Smooth muscle cell (in vitro differentiated cells): ENCODE data around the gene TRANK1. TPM values are rescaled to one million over a fixed set of nuclear protein-coding genes. Genes with fewer than 3 reads are reported as not detected.

Experiments
- DNase-seq: peaks from one replicate; lab custom pipeline; 2025; ENCODE audit not compliant: unreplicated experiment; lab: John Stamatoyannopoulos, UW
- H2AFZ ChIP-seq: fragments of 200-600 bp; sonication (generic); 2 replicates; pipeline ENCODE4 v1.6.0; 2016; ENCODE audit warnings: antibody characterized with exemption, low read depth, mild to moderate bottlenecking
- H3F3A ChIP-seq: fragments of 200-600 bp; sonication (generic); 2 replicates; pipeline ENCODE4 v1.6.0; 2017; ENCODE audit warnings: antibody characterized with exemption, low read depth
- H3K27ac ChIP-seq: fragments of 200-600 bp; sonication (generic); 2 replicates; pipeline ENCODE4 v1.5.1; 2016; ENCODE audit warnings: low read depth, mild to moderate bottlenecking
- H3K27me3 ChIP-seq: fragments of 200-600 bp; sonication (generic); 2 replicates; pipeline ENCODE4 v1.6.1; 2016; ENCODE audit warnings: low read depth, mild to moderate bottlenecking
- H3K36me3 ChIP-seq: fragments of 200-600 bp; sonication (generic); 2 replicates; pipeline ENCODE4 v1.5.1; 2016; ENCODE audit warnings: low read depth
- H3K4me1 ChIP-seq: fragments of 200-600 bp; sonication (generic); 2 replicates; pipeline ENCODE4 v1.5.1; 2016; ENCODE audit warnings: low read depth
- H3K4me2 ChIP-seq: fragments of 200-600 bp; sonication (generic); 2 replicates; pipeline ENCODE4 v1.6.0; 2016; ENCODE audit warnings: mild to moderate bottlenecking
- H3K4me3 ChIP-seq: fragments of 200-600 bp; sonication (generic); 2 replicates; pipeline ENCODE4 v1.5.1; 2016; ENCODE audit warnings: mild to moderate bottlenecking
- H3K79me2 ChIP-seq: fragments of 200-600 bp; sonication (generic); 2 replicates; pipeline ENCODE4 v1.6.0; 2016; ENCODE audit warnings: low read depth, mild to moderate bottlenecking
- H3K9ac ChIP-seq: fragments of 200-600 bp; sonication (generic); 2 replicates; pipeline ENCODE4 v1.6.0; 2016; ENCODE audit warnings: low read depth
- H3K9me3 ChIP-seq: fragments of 200-600 bp; sonication (generic); replicated peaks from 2 replicates; pipeline ENCODE4 v1.5.1; 2016; ENCODE audit warnings: low read depth
- H4K20me1 ChIP-seq: fragments of 200-600 bp; sonication (generic); 2 replicates; pipeline ENCODE4 v1.6.0; 2016; ENCODE audit warnings: low read depth
- WGBS: methylation state at CpG from one replicate; pipeline ENCODE4 v1.1.7; 2016; ENCODE audit warnings: low lambda C conversion rate; 5-methylcytosine and 5-hydroxymethylcytosine counted together
- polyA plus RNA-seq: library from polyadenylated mRNA; unstranded; fragments of >200 nt; fragmentation: Nextera tagmentation; extraction: Ambion mirVana; gene quantifications from 2 replicates; pipeline ENCODE4 v1.2.1, GENCODE V29; 2016
- total RNA-seq: library from RNA; depleted of rRNA; stranded (reverse); fragments of >200 nt; gene quantifications from 2 replicates; pipeline ENCODE4 v1.2.3, GENCODE V29; 2014
- TF ChIP-seq, protein P1 (sequence below): fragments of 200-600 bp; sonication (generic); IDR thresholded peaks from 2 replicates; pipeline ENCODE4 v1.5.1; 2017; ENCODE audit warnings: borderline replicate concordance, mild to moderate bottlenecking, antibody characterized with exemption; ENCODE audit not compliant: insufficient read depth, poor library complexity, severe bottlenecking

TRANK1 gene
- total and polyA plus RNA-seq, 2 experiments from 2014 or later, result 2.4 to 5.2 TPM

DNA sequence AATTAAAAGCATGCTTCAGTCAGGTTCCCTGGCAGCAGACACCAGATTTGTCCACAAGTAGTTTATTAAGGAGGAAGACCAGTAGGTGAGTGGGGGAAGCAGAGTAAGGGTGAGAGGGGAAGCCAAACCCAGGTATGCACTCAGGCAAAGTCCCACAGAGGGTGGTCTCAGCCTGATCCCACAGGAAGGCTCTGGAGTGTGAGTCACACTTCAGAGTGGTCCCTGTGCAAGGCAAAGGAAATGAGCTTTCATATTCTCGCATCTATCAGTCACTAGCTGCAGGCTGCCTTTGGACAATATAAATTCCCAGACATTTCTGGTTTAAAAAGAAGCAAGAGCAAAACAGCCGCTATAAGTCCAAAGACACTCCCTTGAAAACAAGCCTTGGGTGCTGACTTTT, 78.5 kb downstream of the TRANK1 start:
- H3K9ac ChIP-seq, result no peak overlapping the region
- TF ChIP-seq, protein P1, sequence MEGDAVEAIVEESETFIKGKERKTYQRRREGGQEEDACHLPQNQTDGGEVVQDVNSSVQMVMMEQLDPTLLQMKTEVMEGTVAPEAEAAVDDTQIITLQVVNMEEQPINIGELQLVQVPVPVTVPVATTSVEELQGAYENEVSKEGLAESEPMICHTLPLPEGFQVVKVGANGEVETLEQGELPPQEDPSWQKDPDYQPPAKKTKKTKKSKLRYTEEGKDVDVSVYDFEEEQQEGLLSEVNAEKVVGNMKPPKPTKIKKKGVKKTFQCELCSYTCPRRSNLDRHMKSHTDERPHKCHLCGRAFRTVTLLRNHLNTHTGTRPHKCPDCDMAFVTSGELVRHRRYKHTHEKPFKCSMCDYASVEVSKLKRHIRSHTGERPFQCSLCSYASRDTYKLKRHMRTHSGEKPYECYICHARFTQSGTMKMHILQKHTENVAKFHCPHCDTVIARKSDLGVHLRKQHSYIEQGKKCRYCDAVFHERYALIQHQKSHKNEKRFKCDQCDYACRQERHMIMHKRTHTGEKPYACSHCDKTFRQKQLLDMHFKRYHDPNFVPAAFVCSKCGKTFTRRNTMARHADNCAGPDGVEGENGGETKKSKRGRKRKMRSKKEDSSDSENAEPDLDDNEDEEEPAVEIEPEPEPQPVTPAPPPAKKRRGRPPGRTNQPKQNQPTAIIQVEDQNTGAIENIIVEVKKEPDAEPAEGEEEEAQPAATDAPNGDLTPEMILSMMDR, result no peak
- 60% methylated on average over 2 of the region's 2 CpGs for WGBS

DNA sequence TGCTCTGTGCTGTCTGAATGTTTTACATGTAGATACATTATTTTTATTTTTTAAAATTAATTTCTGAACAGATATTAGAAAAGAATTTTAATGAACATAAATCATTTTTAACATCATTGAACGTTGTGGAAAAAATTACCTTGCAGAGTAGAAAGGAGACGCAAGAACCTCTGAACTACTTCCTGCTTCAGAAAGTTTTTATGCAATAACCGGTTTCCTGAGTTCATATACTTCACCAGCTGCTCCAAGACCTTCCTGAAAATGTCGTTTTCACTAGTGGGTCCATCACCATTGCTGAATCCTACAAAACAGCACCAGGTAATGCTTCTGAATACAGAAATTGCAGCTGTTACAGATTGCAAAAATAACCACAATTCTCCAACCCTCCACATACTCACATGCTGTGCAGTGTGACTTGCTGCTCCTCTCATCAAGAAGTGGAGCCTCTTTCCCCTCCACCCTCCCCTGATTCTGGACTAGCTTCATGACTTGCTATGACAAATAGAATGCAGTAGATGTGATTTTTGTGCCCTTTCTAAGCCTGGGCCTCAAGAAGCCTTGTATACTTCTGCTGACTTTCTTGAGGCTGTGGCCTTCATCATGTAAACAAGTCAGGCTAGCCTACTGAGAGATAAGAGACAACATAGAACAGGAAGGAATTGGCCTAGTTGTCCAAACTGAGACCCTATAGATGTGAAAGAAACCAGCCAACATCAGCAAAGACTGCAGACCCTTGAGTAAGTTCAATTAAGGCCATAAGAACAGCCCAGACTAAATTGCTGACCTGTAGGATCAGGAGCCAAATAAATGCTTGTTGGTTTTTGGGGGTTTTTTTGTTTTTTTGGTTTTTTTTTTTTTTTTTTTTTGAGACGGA, 80.4 kb downstream of the TRANK1 start:
- no peaks in the 10 kb centered on the region for H4K20me1 ChIP-seq
- no peaks in the 10 kb centered on the region for H3F3A ChIP-seq
- no peak overlapping the region for H3K27ac ChIP-seq
- peaks cover 10% of the 10 kb centered on the region for H3K4me1 ChIP-seq
- no peaks in the 10 kb centered on the region for H3K36me3 ChIP-seq
- DNase-seq, result no peak
- no peaks in the 10 kb centered on the region for H3K79me2 ChIP-seq
- H3K9ac ChIP-seq, result no peak overlapping the region
- H3K27me3 ChIP-seq, result no peaks in the 10 kb centered on the region
- H3K4me3 ChIP-seq, result no peak overlapping the region
- TF ChIP-seq, protein P1, result no peak
- H2AFZ ChIP-seq, result no peak overlapping the region
- H3K9me3 ChIP-seq, result no peaks in the 10 kb centered on the region
- 95% methylated on average over 5 of the region's 5 CpGs for WGBS
- H3K4me2 ChIP-seq, result no peak overlapping the region

More for the DNA sequence above, 78.5 kb downstream of the TRANK1 start:
- no peak overlapping the region for H3K4me3 ChIP-seq
- H3K9me3 ChIP-seq, result no peaks in the 10 kb centered on the region
- H4K20me1 ChIP-seq, result no peaks in the 10 kb centered on the region
- peaks cover 13% of the 10 kb centered on the region for H3K4me1 ChIP-seq
- H2AFZ ChIP-seq, result no peak overlapping the region
- H3K27me3 ChIP-seq, result no peaks in the 10 kb centered on the region
- no peaks in the 10 kb centered on the region for H3K36me3 ChIP-seq
- no peak overlapping the region for H3K4me2 ChIP-seq
- no peak for DNase-seq
- no peak overlapping the region for H3K27ac ChIP-seq
- no peaks in the 10 kb centered on the region for H3K79me2 ChIP-seq
- H3F3A ChIP-seq, result no peaks in the 10 kb centered on the region

DNA sequence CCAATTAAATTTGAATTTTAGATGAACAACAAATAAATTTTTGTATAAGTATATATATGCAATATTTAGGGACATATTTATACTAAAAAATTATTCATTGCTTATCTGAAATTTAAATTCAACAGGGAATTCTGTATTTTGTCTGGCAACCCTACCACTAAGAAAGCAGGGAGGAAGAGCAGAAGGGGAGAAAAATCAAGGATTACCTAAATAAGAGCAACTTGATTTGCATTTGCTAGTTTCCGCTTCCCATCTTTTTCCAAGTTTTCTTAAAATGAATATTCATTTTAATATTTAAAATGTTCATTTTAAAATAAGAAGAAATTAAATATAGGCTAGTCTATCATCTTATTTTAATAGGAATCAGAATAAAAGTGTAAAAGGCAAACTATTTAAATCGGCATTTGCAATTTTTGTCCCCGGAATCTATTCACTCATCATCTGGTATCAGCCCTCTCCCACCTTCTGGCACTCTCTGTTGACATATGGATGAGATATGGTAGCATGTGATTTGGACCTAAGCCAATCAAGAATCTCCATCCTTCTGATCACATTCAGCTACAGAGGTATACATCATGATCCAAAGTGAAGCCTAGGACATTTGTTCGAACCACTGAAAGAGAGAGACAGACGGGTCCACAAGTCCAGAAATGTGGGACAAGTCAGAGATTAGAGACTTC, 82.6 kb downstream of the TRANK1 start:
- H3K79me2 ChIP-seq, result no peaks in the 10 kb centered on the region
- no peak overlapping the region for H3K4me3 ChIP-seq
- 98% methylated on average over 5 of the region's 5 CpGs for WGBS
- no peak overlapping the region for H3K4me2 ChIP-seq
- no peaks in the 10 kb centered on the region for H3K36me3 ChIP-seq
- H2AFZ ChIP-seq, result no peak overlapping the region
- H4K20me1 ChIP-seq, result no peaks in the 10 kb centered on the region
- H3K9ac ChIP-seq, result no peak overlapping the region
- TF ChIP-seq, protein P1, result no peak
- no peaks in the 10 kb centered on the region for H3K9me3 ChIP-seq
- no peak overlapping the region for H3K27ac ChIP-seq
- no peak for DNase-seq
- no peaks in the 10 kb centered on the region for H3K27me3 ChIP-seq
- H3K4me1 ChIP-seq, result no peaks in the 10 kb centered on the region
- no peaks in the 10 kb centered on the region for H3F3A ChIP-seq
